ENCODE data around the gene C1orf105. TPM values are rescaled to one million over a fixed set of nuclear protein-coding genes. Genes with fewer than 3 reads are reported as not detected.

C1orf105 gene
- total and polyA plus RNA-seq, 2 experiments from 2014 or later = not detected

GRCh38 chr1:172417557-172417956 lies 2.9 kb upstream of the C1orf105 start:
- no peak for ATAC-seq
- peak overlapping the region; percentile 20; the same call in 1 of the 2 replicates for H3K27ac Mint-ChIP-seq

More at GRCh38 chr1:172417557-172417956, 2.9 kb upstream of the C1orf105 start:
- H3K9me3 Mint-ChIP-seq = no peaks in the 10 kb centered on the region
- Histone ChIP-seq H3K27me3 (ENCODE audit: insufficient read depth) (no peaks in the 10 kb centered on the region), H4K20me1 (replicated peaks; ENCODE audit: insufficient read depth) (no peaks in the 10 kb centered on the region), H3K79me2 (replicated peaks; ENCODE audit: insufficient read depth) (no peaks in the 10 kb centered on the region), H3K4me2 (no peak overlapping the region), H3K9me2 (ENCODE audit: insufficient read depth) (no peaks in the 10 kb centered on the region), H3K4me3 (no peak overlapping the region), H3K27ac (ENCODE audit: low read depth) (no peak overlapping the region), H3F3A (replicated peaks; ENCODE audit: low read depth) (no peaks in the 10 kb centered on the region), H3K36me3 (ENCODE audit: insufficient read depth) (no peaks in the 10 kb centered on the region), H3K4me1 (ENCODE audit: insufficient read depth) (peaks cover 7% of the 10 kb centered on the region), H2AFZ (no peak overlapping the region)
- peak; percentile 28 for DNase-seq (ENCODE audit: low spot score)
- H3K4me3 Mint-ChIP-seq = no peak overlapping the region
- H3K36me3 Mint-ChIP-seq (ENCODE audit: low read depth) = no peaks in the 10 kb centered on the region
- peaks cover 36% of the 10 kb centered on the region for H3K4me1 Mint-ChIP-seq
- H3K27me3 Mint-ChIP-seq (ENCODE audit: insufficient read depth, low read depth, poor library complexity) = no peaks in the 10 kb centered on the region
- no peak for TF ChIP-seq ZNF331 (CRISPR knock-in tag; IDR thresholded peaks at IDR 0.05; ENCODE audit: low read depth)
- TF ChIP-seq, protein P1, sequence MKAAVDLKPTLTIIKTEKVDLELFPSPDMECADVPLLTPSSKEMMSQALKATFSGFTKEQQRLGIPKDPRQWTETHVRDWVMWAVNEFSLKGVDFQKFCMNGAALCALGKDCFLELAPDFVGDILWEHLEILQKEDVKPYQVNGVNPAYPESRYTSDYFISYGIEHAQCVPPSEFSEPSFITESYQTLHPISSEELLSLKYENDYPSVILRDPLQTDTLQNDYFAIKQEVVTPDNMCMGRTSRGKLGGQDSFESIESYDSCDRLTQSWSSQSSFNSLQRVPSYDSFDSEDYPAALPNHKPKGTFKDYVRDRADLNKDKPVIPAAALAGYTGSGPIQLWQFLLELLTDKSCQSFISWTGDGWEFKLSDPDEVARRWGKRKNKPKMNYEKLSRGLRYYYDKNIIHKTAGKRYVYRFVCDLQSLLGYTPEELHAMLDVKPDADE (IDR thresholded peaks at IDR 0.05) = no peak
- TF ChIP-seq, protein P2, sequence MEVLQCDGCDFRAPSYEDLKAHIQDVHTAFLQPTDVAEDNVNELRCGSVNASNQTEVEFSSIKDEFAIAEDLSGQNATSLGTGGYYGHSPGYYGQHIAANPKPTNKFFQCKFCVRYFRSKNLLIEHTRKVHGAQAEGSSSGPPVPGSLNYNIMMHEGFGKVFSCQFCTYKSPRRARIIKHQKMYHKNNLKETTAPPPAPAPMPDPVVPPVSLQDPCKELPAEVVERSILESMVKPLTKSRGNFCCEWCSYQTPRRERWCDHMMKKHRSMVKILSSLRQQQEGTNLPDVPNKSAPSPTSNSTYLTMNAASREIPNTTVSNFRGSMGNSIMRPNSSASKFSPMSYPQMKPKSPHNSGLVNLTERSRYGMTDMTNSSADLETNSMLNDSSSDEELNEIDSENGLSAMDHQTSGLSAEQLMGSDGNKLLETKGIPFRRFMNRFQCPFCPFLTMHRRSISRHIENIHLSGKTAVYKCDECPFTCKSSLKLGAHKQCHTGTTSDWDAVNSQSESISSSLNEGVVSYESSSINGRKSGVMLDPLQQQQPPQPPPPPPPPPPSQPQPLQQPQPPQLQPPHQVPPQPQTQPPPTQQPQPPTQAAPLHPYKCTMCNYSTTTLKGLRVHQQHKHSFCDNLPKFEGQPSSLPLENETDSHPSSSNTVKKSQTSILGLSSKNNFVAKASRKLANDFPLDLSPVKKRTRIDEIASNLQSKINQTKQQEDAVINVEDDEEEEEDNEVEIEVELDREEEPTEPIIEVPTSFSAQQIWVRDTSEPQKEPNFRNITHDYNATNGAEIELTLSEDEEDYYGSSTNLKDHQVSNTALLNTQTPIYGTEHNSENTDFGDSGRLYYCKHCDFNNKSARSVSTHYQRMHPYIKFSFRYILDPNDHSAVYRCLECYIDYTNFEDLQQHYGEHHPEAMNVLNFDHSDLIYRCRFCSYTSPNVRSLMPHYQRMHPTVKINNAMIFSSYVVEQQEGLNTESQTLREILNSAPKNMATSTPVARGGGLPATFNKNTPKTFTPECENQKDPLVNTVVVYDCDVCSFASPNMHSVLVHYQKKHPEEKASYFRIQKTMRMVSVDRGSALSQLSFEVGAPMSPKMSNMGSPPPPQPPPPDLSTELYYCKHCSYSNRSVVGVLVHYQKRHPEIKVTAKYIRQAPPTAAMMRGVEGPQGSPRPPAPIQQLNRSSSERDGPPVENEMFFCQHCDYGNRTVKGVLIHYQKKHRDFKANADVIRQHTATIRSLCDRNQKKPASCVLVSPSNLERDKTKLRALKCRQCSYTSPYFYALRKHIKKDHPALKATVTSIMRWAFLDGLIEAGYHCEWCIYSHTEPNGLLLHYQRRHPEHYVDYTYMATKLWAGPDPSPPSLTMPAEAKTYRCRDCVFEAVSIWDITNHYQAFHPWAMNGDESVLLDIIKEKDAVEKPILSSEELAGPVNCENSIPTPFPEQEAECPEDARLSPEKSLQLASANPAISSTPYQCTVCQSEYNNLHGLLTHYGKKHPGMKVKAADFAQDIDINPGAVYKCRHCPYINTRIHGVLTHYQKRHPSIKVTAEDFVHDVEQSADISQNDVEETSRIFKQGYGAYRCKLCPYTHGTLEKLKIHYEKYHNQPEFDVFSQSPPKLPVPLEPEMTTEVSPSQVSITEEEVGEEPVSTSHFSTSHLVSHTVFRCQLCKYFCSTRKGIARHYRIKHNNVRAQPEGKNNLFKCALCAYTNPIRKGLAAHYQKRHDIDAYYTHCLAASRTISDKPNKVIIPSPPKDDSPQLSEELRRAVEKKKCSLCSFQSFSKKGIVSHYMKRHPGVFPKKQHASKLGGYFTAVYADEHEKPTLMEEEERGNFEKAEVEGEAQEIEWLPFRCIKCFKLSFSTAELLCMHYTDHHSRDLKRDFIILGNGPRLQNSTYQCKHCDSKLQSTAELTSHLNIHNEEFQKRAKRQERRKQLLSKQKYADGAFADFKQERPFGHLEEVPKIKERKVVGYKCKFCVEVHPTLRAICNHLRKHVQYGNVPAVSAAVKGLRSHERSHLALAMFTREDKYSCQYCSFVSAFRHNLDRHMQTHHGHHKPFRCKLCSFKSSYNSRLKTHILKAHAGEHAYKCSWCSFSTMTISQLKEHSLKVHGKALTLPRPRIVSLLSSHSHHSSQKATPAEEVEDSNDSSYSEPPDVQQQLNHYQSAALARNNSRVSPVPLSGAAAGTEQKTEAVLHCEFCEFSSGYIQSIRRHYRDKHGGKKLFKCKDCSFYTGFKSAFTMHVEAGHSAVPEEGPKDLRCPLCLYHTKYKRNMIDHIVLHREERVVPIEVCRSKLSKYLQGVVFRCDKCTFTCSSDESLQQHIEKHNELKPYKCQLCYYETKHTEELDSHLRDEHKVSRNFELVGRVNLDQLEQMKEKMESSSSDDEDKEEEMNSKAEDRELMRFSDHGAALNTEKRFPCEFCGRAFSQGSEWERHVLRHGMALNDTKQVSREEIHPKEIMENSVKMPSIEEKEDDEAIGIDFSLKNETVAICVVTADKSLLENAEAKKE (CRISPR knock-in tag; IDR thresholded peaks at IDR 0.05) = no peak
- TF ChIP-seq JUNB (IDR thresholded peaks at IDR 0.05; ENCODE audit: unreplicated experiment) = no peak
- TF ChIP-seq EZH2 (IDR thresholded peaks at IDR 0.05; ENCODE audit: low read depth, unreplicated experiment) = no peak
- TF ChIP-seq ZNF114 (CRISPR knock-in tag; IDR thresholded peaks at IDR 0.05) = no peak
- TF ChIP-seq, protein P3, sequence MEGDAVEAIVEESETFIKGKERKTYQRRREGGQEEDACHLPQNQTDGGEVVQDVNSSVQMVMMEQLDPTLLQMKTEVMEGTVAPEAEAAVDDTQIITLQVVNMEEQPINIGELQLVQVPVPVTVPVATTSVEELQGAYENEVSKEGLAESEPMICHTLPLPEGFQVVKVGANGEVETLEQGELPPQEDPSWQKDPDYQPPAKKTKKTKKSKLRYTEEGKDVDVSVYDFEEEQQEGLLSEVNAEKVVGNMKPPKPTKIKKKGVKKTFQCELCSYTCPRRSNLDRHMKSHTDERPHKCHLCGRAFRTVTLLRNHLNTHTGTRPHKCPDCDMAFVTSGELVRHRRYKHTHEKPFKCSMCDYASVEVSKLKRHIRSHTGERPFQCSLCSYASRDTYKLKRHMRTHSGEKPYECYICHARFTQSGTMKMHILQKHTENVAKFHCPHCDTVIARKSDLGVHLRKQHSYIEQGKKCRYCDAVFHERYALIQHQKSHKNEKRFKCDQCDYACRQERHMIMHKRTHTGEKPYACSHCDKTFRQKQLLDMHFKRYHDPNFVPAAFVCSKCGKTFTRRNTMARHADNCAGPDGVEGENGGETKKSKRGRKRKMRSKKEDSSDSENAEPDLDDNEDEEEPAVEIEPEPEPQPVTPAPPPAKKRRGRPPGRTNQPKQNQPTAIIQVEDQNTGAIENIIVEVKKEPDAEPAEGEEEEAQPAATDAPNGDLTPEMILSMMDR (conservative IDR thresholded peaks at IDR 0.05; ENCODE audit: low read depth in 2 of 2) = no peak
- TF ChIP-seq EZH2phosphoT487 (IDR thresholded peaks at IDR 0.05; ENCODE audit: unreplicated experiment) = no peak
- no peak for TF ChIP-seq CREB1 (CRISPR knock-in tag; IDR thresholded peaks at IDR 0.05; ENCODE audit: low read depth)
- no peak for TF ChIP-seq STAT1 (IDR thresholded peaks at IDR 0.05; ENCODE audit: unreplicated experiment)
- no peak for TF ChIP-seq NANOG (IDR thresholded peaks at IDR 0.05; ENCODE audit: borderline replicate concordance)
- TF ChIP-seq REST (IDR thresholded peaks at IDR 0.05; ENCODE audit: unreplicated experiment) = no peak
- no peak for TF ChIP-seq POLR2AphosphoS5 (IDR thresholded peaks at IDR 0.05; ENCODE audit: low read depth)
